NB4 (cell line): ENCODE data around the gene PLS3.

Experiments
- CTCF ChIP-seq: IDR thresholded peaks from one replicate; pipeline ENCODE4 v1.5.1; 2012; ENCODE audit warnings: low read depth, low read length
- POLR2A ChIP-seq: IDR thresholded peaks from 2 replicates; pipeline ENCODE4 v1.6.1; 2011; ENCODE audit warnings: mild to moderate bottlenecking; ENCODE audit not compliant: insufficient read length; ENCODE audit errors: extremely low read depth

DNA sequence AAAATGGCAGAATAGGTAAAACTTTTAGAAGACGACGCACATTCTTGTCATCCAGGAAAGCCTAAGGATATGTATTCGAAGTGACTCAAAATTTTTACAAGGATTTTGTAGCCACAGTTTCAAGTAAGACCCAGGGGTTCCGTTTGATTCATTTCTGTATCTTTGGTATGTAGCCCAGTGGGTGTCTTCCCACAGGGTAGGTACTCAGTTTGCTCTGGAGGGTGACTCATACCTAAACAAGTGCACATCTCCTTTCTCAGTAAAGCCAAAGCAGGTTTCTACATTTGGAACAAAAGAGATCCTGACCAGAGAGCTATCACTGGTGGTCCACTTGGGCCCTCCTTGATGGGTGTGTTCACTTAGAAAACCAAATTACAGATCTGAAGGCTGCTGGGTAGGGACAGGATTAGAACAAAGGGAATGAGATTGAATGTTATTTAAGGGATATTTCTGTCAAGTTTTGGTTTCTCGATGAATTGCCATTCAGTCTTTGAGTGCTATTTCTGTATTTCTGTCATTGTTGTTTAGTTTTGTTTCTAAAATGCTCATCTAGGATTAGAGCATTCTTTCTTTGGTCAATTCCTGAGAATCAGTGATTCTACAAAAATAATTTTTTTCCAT lies 56.1 kb downstream of the PLS3 start:
- TF ChIP-seq CTCF, result no peak
- no peak for TF ChIP-seq POLR2A
